C4-2B (cell line): ENCODE results near the gene EHD2.

Experiments used
- H3K27ac ChIP-seq: fragments of 450-650 bp; 2 replicates; pipeline ENCODE4 v1.5.1; 2017
- CTCF ChIP-seq: fragments of 450-650 bp; conservative IDR thresholded peaks from 2 replicates; pipeline ENCODE4 v1.5.1; 2017; ENCODE audit warnings: mild to moderate bottlenecking
- ZFX ChIP-seq: fragments of 450-650 bp; IDR thresholded peaks from 2 replicates; pipeline ENCODE4 v1.6.1; 2017

EHD2 gene

DNA sequence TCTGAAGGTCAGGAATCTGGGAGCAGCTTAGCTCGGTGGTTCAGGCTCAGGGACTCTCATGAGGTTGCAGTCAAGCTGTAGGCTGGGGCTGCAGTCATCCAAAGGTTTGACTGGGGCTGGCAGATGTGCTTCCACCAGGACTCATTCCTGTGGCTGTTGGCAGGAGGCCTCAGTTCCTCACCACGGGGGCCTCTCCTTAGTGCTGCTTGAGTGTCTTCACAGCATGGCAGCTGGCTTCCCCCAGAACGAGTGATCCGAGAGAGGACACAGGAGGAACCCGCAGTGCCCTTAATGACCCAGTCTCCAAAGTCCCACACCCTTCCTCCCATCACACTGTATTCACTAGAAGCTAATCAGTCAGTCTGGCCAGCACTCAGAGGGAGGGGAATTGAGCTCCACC is 38.7 kb upstream of the EHD2 start:
- H3K27ac ChIP-seq: no peak overlapping the region
- TF ChIP-seq ZFX (no peak), CTCF (no peak)

- no peak overlapping the region for H3K27ac ChIP-seq
- TF ChIP-seq ZFX (no peak), CTCF (no peak)
These were observed 38.0 kb upstream of the EHD2 start for GRCh38 chr19:47675271-47675670.

GRCh38 chr19:47675859-47676258 is 37.4 kb upstream of the EHD2 start:
- H3K27ac ChIP-seq: no peak overlapping the region
- TF ChIP-seq CTCF: no peak
- TF ChIP-seq ZFX: no peak

DNA sequence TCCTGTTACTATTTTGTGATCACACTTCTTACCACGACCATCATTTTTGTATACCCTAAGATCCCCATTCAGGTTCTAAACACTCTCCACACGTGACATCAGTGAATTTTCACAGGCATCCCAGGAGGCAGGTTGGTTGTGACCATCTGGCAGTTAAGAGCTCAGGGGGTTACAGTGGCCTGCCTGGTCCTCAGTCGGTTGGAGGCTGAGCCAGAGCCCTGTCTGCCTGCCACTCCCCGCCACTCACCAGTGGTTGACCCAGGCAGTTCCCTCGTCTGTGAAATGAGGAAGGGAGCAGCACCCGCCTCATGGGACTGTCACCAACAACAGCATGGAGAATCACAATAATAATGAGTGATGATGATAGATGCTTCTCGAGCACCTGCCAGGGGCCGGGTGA is 36.4 kb upstream of the EHD2 start:
- H3K27ac ChIP-seq: no peak overlapping the region
- no peak for TF ChIP-seq ZFX
- no peak for TF ChIP-seq CTCF

DNA sequence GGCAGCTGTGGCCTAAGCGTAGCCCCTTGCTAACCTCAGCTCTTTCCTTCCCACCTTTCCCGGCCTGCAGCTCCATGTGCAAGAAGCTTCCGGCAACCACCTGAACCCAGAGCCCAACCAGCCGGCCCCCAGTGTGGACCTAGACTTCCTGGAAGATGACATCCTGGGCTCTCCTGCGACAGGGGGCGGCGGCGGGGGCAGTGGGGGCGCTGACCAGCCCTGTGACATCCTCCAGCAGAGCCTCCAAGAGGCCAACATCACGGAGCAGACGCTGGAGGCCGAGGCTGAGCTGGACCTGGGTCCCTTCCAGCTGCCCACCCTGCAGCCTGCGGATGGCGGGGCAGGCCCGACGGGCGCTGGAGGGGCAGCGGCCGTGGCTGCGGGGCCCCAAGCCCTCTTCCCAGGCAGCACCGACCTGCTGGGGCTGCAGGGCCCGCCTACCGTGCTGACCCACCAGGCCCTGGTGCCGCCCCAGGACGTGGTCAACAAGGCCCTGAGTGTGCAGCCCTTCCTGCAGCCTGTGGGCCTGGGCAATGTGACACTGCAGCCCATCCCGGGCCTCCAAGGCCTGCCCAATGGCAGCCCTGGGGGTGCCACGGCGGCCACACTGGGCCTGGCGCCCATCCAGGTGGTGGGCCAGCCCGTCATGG is 33.8 kb upstream of the EHD2 start:
- TF ChIP-seq ZFX (no peak), CTCF (no peak)
- no peak overlapping the region for H3K27ac ChIP-seq

GRCh38 chr19:47679922-47680857 is 33.0 kb upstream of the EHD2 start:
- H3K27ac ChIP-seq: no peak overlapping the region
- TF ChIP-seq CTCF (no peak), ZFX (no peak)

DNA sequence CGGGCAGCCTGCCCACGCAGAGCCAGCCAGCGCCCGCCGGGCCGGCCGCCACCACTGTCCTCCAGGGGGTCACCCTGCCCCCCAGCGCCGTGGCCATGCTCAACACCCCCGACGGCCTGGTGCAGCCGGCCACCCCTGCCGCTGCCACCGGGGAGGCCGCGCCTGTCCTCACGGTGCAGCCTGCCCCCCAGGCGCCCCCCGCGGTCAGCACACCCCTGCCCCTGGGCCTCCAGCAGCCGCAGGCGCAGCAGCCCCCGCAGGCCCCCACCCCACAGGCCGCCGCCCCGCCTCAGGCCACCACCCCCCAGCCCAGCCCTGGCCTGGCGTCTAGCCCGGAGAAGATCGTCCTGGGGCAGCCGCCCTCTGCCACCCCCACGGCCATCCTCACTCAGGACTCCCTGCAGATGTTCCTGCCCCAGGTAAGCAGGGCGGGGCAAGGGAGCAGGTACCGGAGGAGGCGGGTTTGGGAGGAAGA is 32.3 kb upstream of the EHD2 start:
- no peak overlapping the region for H3K27ac ChIP-seq
- no peak for TF ChIP-seq CTCF
- no peak for TF ChIP-seq ZFX
